Mucosa of gallbladder (tissue), 1 donor: ENCODE data around the gene DCHS1. TPM values are rescaled to one million over a fixed set of nuclear protein-coding genes. Genes with fewer than 3 reads are reported as not detected.

ENCODE experiments used
- DNase-seq: peaks from one replicate; pipeline ENCODE4 v3.0.0-alpha.2; 2020; ENCODE audit warnings: low spot score
- total RNA-seq: library from RNA; stranded (reverse); gene quantifications from one replicate; pipeline ENCODE4 v1.2.1, GENCODE V29; 2021
- donor health status: DM: no; HTN: no; CAD: no.

DCHS1 gene
- total RNA-seq, 1 donor from 2014 or later, result 25.1 TPM

GRCh38 chr11:6670202-6670830, 14.7 kb upstream of the DCHS1 start:
- DNase-seq, result no peak

- DNase-seq, result no peak
These were observed 12.2 kb upstream of the DCHS1 start for GRCh38 chr11:6667733-6668374.

GRCh38 chr11:6666302-6667183, 10.9 kb upstream of the DCHS1 start:
- DNase-seq, result no peak

- DNase-seq, result no peak
These were observed 8.9 kb upstream of the DCHS1 start for GRCh38 chr11:6664551-6664950.

- DNase-seq, result no peak
These were observed 8.3 kb upstream of the DCHS1 start for GRCh38 chr11:6663794-6664469.

- no peak for DNase-seq
These were observed 5.1 kb upstream of the DCHS1 start for GRCh38 chr11:6660712-6661111.

- no peak for DNase-seq
These were observed 3.0 kb upstream of the DCHS1 start for GRCh38 chr11:6658647-6659046.

GRCh38 chr11:6657346-6657745, 1.7 kb upstream of the DCHS1 start:
- no peak for DNase-seq

- DNase-seq, result no peak
These were observed 1.3 kb upstream of the DCHS1 start for GRCh38 chr11:6656936-6657335.

- no peak for DNase-seq
These were observed 941 bp upstream of the DCHS1 start for GRCh38 chr11:6656584-6656915.

GRCh38 chr11:6655020-6655789, 404 bp downstream of the DCHS1 start:
- DNase-seq, result no peak

- DNase-seq, result no peak
These were observed 1.2 kb downstream of the DCHS1 start for GRCh38 chr11:6654281-6655019.

GRCh38 chr11:6653656-6654055, 2.0 kb downstream of the DCHS1 start:
- DNase-seq, result no peak

- no peak for DNase-seq
These were observed 2.5 kb downstream of the DCHS1 start for GRCh38 chr11:6653097-6653496.

- DNase-seq, result no peak
These were observed 3.4 kb downstream of the DCHS1 start for GRCh38 chr11:6652182-6652581.

GRCh38 chr11:6650980-6651379, 4.6 kb downstream of the DCHS1 start:
- no peak for DNase-seq

- DNase-seq, result no peak
These were observed 5.5 kb downstream of the DCHS1 start for GRCh38 chr11:6650104-6650503.

GRCh38 chr11:6648501-6648900, 7.1 kb downstream of the DCHS1 start:
- no peak for DNase-seq

- DNase-seq, result no peak
These were observed 7.8 kb downstream of the DCHS1 start for GRCh38 chr11:6647836-6648235.

GRCh38 chr11:6646918-6647679, 8.5 kb downstream of the DCHS1 start:
- no peak for DNase-seq
